Kasumi-1 (cell line): ENCODE data around the gene ARHGEF40.

ENCODE experiments used
- DNase-seq, 2 experiments: peaks; one replicate each; lab custom pipeline; 2025; lab: John Stamatoyannopoulos, UW

The ARHGEF40 gene

DNA sequence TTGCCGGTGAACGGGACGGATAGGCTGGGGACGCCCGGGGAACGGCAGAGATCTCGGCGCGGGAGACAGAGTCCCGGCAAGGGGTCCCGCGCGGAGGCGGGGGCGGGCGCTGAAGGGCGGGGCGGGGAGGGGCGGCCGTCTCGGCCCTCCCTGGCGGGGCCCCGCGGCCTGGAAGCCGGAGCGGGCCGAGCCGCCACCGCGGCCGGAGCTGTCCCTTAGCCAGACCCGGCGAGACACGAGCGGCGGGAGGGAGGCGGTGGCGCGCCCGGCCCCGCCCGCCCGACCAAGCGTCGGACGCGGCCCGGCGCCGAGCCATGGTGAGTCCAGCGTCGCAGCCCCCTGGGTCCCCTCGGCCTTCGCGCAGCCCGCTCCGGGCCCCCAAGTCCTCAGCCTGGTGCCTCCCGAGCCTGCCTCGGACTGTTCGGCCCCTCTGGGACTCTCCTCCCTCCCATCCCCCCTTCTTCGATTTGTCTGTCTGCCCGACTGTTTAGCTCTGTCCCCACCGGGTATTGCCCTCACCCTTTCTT, at the start of gene ARHGEF40:
TSS of gene ARHGEF40 (plus strand) at position 222 of the 527 bp plus-strand sequence. CDS start at position 315, 93 bp downstream.
- DNase-seq = no peak

DNA sequence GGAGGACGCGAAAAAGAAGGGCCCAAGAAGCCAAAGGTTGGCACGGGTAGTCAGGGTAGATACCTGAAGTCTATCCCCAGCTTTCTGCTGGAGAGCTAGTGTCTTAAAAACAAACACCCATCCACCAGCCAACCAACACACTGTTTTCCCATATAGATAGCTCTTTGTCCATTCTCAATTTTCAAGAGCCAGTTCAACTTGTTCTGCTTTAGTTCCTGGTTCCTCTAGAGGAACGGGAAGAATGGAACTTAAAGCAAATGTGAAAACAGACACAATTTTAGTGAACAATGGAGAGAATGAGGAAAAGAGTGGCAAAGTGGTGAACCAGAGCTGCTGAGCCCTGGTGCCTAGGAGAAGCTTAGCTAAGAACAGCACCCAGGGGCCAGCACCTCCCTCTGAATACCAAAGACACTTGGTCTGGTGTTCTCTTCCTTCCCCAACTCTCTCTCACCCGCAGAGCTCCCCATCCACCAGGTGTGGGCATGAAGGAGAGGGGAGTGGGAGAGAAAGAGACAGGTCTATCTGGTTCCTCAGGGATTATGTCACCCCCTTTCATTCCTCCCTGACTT, 49.0 kb upstream of the ARHGEF40 start:
- DNase-seq = no peak

DNA sequence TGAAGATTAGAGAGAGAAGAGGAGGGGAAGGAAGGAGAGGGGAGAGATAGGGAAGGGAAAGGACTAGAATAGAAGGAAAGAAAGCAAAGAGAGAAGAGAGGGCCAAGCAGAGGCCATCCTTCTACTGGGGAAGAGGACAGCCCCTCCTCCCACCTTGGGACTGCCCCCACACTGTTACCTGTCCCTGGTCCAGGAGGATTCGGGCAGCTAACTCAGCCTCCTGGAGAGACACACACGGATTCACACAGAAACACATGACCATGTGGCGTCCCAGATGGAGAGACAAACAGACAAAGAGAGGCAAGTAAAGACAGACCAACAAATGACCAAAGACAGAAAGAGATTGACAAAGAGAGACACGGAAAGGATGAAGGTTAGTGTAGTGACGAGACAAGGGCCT, 47.4 kb upstream of the ARHGEF40 start:
- DNase-seq = no peak

DNA sequence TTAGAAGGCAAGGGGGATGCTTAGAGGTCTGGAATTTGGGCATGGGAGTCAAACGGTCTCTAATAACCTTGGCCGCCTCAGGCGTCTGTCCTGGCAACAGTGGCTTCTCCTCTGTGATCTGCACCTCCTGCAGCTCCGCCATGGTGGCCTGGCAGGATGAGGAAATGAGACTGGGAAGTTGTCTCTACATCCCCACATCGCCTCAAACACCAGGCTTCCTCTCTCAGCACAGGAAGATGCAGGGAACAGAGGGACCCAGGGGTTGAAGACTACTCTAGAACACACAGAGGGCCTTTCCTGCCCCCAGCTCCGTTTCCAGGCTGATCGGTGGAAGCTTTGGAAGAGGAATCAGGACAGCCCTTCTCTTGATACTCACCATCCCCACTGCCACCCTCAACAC, 46.9 kb upstream of the ARHGEF40 start:
- no peak for DNase-seq

DNA sequence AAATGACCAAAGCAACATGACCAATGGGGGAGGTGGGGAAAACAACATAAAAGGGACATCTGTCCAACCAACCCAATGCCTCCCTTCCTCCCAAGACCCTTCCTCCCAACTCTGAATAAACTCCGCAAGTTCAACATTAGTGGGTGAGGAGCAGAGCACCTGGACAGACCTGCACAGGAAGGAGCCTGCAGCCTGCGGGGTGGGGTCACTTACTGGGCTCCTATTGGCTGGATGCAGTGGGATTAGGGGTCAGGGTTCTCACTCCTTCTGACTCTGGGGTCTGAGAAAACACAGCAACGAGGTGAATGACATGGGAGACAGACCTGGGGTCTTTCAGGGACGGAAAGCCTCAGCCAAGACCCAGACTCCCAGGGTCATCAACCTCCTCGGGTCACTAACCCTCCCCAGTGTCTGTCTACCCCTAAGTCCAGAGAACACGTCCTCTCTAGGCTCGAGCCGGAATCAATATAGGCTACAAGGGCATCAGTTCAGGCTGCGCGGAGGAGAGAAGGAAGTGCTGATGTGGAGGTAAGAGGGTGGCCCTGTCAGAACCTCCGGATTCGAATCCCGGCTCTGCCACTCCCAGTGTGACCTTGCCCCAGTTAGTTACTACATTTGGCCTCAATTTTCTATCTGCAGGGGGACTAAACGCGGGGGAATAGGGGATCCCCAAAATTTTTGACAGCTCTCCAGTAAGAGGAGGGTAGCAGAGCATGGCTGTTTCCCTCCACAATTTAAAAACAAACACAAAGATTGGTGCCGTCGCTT, 46.1 kb upstream of the ARHGEF40 start:
- DNase-seq = no peak

DNA sequence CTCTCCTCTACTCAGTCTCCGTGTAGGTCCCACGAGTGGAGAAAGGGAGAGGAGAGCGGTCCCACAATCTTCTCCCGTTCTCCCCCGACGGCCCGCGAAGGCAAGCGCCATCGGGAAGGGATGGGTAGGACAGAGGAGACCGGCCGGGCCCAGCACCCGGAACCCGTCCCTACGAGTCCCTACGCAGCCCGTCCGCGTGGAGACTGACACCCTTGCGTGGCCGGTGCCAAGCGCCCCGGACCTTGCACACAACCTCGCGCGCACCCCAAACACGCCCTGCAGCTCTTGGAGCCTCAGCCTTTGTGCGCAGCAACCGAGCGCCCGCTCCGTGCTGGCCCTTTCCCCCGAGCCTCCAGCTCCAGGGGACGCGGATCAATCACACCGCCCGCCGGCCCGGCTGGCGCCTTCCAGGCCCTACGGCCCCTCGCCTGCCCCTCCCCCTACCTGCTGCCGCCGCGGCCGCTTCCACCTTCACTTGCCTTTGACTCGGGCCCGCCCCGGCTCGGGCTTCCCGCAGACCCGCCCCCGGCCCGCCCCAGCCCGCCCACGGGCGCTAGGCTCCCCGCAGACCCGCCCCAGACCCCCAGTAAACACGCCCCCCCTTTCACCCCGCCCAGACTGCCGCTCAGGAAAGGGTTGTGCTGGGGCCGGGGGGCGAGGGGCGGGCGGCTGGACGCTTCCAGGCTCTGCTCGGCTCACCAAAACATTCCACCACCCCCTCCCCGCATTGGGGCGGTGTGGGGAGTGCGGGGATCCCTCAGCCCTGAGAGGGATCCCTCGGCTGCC, 45.3 kb upstream of the ARHGEF40 start, which contains the start of gene NDRG2:
TSS of gene NDRG2 (minus strand) at position 477 of the 786 bp plus-strand sequence. CDS start 1,746 bp downstream, outside the sequence.
- peak; percentile 32 to 37 for DNase-seq

DNA sequence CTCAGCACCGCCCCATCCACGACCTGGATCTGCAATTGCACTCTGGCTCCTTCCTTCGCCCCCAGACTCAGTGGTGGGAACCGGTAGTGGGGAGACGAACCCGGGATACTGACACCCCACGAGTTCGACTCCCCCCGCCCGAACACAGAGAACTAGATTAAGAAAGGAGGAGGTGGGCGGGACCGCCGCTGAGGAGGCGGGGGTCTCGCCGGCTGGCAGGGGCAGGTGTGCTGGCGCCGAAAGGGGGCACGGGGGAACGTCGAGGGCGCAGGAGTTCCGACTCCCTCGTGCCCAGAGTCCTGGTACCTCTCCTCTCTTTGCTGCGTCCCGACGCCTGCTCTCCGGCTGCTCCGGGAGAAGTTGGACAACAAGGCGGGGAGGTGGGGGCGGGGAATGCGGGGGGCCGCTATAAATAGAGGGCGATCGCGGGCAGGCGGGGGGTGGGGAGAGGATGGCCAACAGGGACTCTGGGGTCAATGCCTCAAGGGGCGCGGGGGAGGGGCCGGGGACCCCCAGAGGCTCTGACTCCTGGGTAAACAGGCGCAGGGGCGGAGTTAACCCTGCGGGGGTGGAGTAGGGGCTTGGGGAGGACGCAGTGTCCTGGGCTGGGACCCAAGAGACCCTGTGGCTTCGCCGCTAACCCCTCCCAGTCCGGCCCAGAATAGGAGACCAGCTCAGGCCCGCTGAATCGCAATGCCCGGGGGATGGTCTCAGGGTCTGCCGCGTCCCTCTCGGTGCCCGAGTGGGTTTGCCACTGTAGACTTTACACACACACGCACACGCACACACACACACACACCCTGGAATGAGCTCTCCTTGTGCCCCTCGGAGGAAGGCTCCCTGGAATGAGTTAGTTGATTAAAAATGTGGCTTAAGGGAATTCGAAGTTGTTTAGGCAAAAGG, 44.5 kb upstream of the ARHGEF40 start:
- no peak for DNase-seq

DNA sequence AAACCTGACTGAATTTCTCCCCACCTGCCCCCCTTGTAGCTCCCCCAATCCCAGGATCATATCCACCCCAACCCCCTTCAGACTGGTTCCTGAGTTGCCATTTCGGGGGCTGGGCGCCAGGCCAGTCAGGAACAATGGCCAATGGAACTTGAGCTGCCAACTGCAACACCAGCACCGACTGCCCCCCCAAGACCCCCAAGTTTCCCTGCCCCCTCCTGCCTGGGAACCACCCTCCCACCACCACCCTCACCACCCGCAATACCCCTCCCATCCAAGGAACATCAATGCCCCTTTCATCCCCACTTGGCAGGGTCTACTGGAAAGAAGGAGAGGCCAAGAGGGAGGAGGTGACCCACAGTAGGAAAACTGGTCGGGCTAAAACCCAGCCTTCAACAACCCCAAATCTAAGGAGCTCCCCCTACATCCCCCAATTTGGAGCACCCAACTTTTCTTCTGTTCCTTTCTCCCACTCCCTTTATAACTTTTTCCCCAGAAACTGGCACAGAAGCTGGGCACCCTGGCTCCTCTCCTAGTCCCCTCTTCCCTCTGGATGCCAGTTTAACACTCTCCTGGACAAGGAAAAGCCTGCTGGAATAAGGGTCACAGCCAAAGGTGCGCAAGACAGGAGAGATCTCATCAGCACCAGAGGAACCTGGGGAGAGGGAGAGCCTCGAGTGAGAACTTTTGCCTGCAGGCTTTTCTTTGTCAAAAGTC, 43.7 kb upstream of the ARHGEF40 start:
- DNase-seq = no peak

DNA sequence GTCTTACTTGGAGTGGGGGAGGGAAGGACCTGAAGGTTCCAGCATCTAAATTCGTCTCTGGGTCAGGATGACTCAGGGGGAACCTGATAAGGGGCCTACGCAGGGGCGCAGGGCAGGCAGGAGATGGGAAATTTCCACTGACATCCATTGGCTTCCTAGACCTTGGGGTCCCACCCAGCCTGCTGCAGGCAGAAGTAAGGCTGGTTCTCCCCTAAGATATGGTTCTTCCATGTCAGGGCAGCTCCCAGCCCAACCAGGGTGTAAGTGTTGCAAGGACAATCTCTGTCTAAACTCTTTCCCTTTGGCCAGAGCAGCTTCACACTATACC, 43.2 kb upstream of the ARHGEF40 start:
- DNase-seq = no peak

DNA sequence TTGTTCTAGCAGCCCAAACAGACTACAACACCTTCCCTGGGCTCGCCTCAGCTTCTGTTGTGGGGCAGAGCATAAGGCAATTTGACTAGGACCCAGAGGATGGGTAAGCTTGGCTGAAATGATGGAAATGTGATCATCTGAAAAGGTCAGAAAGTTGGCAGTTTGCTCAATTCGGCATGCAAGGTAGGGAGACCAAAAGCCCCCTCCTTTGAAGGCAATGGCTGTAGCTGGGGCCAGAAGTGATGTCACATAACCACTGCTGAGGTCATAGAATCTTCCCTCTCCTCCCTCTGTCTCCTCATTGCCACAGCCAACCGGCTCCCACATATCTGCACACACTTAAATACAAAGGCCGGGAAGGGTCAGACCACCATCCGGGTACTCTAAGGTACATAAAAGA, 40.2 kb upstream of the ARHGEF40 start, which contains the start of gene TPPP2:
TSS of gene TPPP2 (plus strand) at position 301 of the 400 bp plus-strand sequence. CDS start 365 bp downstream, outside the sequence.
- no peak for DNase-seq

DNA sequence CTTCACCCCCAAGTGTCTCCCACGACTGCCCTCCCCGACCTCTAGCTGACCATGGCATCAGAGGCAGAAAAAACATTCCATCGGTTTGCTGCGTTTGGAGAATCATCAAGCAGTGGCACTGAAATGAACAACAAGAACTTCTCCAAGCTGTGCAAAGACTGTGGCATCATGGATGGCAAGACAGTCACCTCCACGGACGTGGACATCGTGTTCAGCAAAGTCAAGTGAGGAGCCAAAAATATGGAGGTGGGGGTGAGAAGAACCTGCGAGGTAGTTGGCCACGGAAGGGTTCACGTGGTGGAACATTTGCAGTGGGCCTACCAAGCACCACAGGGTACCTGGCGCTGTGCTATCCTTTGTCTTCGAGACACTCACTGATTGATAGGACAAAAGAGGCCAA, 39.6 kb upstream of the ARHGEF40 start:
- DNase-seq = no peak

DNA sequence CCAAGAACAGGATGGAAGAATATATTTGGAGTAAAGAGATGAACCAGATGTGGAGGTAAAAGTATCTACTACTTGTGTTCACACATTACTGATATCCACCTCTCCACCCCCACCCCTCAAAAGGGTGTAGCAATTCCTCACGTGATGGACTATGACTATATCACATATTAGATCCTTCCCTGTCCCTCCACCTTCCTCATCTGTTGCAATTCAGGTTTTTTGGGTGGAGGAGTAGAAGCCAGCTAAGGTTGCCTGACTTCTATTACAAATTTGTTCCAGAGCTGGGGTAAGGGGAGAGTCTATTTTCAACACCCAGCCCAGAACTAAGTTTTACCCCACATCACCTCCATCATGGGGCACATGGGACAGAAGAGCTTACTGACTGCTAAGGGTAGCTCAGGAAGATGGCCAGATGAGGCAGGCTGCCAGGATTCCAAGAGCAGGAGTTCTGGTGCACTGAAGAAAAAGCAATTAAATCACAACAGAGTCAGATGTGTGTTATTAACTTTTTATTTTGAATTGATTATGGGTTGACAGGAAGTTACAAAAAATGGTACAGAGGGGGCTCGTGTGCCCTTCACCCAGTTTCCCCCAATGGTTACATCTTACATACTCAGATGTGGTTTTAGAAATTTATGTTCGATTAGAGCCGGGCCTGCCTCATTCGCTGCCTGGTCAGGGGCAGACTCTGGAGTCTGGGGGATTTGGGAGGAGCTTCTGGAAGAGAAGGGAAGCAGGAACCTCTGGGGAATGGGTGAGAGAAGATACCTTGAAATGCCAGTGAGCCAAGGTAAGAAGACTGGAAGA, 37.6 kb upstream of the ARHGEF40 start:
- no peak for DNase-seq

DNA sequence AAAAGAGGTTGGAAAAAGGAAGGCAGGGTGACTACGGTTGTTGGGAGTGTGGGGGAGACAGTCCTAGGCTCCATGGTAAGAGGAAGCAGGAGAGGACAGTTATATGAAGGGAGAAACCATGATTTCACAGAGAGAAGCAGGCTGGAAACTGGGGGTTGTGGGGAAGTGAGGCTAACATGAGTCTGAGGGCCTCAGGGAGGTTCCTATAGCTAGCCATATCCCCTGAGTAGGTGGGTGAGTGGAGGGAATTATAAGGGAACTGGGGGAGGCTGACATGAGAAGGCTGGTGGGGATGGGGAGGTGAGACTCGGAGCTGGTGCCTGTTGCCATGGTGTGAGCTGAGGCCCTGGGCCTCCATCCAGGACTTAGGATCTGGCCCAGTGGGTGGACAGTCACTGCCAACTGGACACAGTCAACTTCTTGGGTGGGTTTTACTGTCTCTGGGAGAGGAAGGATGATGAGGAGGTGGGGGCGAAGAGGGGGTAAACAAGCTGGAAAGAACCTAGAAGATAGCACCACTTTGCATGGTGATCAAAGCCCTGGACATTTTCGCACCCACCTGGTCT, 36.9 kb upstream of the ARHGEF40 start:
- no peak for DNase-seq

DNA sequence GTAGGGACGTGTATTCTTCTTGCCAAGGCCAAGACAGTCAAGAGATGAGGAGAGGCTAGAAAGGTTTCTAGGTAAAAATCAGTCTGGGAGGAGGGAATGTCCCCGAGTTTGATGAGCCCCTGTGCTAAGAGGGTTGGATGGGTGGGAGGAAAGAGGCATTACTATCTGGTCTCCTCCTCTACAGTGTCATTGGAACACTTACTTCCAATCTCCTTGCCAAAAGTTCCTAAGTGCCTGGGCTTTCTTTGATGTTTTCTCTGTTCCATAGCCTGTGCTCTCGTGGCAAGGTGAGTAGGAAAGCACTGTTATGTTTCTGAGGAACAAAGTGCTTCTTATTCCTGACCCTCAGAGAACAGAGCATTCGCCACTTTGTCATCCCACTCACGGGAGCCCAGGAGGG, 35.4 kb upstream of the ARHGEF40 start, which contains the start of gene RNASE13:
TSS of gene RNASE13 (minus strand) at position 101 of the 400 bp plus-strand sequence. CDS start 519 bp downstream, outside the sequence.
- no peak for DNase-seq

DNA sequence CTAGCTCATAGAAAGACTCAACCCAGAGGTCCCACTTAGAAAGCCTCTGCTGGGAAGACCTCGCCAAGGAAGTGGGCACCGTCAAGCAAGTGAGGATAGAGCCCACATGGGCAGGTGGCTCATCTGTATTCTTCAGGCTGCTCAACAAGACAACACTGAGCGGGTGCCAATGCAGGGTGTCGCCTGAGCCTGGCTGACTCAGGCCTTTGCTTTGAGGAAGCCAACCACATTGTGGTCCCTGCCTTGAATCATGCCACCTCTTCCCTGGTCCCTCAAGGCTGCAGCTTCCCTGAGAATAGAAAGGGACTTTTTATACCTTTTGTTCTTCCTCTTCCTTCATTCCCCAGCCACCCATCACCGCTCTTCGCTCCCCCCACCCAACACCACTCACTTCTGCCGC, 33.4 kb upstream of the ARHGEF40 start:
- DNase-seq = no peak

DNA sequence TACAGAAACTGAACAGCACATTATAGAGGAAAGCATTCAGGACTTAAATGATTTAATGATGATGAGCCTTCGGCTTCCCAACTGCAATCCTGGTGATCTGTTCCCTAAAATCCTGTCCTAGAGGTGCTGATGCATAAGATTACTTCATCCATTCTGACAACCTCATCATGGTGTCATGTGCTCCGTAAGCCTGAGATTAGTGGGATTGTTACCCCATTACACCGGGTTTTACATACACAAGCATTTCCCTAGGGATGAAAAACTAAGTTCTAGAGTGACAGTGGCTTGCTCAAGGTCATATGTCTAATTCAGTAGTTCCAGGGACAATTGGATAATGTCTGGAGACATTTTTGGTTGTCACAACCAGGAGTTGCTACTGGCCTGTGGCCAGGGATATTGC, 32.9 kb upstream of the ARHGEF40 start:
- no peak for DNase-seq

DNA sequence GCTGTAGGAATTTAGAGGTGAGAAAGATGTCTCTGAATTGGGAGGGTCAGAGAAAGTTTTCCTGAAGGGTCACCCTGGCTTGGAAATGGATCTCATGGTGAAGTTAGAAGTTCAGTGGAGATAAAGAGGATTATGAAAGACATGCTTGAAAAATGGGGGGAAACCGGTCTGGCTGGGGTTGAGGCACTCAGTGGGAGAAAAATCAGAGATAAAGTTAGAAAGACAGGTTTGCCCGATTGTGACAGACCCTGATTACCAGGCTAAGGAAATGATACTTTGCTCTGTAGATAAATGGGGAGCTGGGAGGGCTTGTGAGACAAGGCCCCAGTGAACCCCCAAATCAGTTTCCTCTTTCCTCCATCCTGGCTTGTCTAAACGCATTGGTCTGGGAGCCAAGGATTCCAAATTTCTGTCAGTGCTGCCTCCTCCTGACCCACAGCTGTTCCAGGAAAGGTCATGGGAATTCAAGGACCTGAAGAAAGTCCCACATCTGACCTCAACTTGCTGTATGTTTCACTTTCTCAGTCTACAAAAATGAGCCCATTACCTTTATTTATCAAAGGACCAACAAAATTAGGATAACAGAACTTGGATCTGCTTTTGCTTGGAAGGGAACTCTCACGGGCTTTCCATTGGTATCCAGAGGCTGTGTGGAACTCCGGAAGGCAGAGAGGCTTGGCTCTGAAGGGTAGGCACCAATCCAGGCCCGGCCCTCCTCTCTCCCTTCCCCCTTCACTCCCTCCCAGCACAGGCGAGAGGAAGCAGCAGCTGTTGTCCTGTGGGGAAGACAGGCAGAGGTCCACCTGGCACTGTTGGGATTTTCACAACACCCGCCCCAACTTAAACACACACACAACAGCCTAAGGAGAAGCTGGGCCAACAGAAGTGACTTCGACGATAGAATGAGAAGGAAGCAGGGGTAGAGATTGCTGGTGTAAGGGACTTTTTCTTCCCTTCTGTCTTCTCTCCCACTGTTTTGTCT, 31.4 kb upstream of the ARHGEF40 start:
- DNase-seq = no peak
